Fibroblast of upper back skin (primary cell): ENCODE measurements around the gene LAMA4.
"Not testable (repeated sequence)": the region's sequence is repeated elsewhere in the genome, so short reads cannot be mapped to it uniquely, and the experiment has no call there.

ENCODE experiments used
- DNase-seq: peaks from one replicate; pipeline ENCODE4 v3.0.0-alpha.2; 2013

LAMA4 gene

DNA sequence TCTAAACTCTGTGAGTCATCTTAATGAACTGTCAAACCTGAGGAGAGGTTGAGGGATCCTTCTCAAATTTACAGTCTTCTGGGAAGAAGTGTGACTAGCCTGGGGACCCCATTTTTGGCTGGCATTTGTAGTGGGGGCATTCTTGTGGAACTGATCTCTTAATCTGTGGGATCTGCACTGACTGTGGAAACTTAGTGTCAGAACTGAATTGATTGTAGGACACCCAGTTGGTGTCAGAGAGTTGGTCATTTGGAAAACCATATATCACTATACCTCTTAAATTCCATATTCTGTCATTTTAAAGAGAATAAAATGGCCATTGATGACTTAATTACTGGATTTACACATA lies 48.3 kb downstream of the LAMA4 start:
- no peak for DNase-seq

DNA sequence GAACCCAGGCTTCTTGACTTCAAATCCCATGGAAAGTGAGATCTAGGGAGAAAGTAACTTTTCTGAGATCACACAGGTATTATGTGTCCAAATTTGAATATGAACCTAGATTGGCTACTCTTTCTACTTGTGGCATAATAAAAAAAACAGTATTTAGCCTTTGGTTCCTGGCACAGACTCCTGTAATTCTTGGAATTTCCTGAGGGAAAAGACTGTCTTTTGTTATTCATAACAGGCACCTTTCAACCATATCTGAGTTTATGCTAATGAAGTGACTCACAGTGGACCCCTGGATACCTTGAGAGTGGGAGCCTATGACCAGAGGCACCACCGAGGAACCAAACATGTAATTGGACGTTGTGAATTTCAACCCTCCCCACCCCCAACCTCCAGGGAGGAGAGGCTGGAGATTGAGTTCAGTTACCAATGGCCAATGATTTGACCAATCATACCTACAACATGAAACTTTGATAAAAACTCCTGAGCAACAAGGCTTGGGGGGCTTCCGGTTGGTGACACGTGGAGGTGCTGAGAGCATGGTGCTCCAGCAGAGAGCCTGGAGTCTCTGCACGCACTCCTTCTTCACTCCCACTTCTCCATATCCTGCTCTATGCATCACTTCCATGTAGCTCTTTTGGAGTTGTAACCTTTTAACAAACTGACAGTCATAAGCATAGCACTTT lies 48.8 kb downstream of the LAMA4 start:
- peak; percentile 71 for DNase-seq

DNA sequence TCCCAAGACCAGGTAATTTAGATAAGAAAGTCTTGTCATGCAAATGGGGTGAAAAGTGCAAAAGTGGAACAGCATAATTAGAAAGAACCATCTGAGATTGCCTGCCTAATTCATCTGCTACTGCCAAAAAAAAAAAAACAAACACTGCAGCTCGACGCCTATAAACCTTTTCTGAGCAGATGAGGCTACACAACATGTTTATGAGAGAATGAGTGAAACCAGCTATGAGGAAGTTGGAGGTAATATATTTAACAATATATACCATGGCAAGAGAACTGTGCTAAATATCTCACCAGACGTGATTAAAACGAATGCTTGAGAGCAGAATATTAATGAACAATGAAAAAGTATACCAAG lies 50.0 kb downstream of the LAMA4 start:
- no peak for DNase-seq

DNA sequence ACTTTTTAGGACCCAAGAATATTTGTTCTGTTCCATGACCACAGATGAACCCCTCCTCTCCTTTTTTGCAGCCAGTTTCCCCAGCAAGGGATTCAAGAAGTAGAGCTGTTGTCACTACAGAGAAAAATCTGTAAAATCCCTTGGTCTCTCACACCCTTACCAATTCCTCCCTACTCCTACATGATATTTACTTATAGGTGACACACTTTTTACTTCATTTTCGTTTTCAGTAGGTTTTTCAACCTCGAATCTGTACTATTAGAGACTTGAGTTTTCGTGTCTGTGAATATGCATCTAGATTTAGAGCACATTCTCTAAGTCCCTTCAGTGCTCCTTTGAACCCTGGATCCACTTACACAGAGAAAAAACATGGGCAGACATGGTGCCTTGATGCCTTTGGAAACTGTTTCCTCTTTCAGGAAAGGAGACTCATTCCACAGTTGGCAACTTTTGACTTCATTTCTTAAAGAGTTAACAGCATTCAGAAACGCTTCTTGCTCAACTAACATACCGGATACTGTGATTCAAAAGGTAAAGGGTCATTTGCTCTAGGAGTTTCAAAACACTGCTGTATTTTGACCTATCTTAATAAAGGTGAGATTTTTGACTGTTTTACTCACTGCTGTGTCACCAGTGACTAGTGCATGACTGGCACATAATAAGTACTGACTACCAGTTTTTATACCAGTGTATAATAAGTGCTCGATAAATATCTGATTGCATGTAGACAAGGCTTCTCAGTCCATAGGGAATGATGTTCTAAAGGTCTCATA lies 50.6 kb downstream of the LAMA4 start:
- DNase-seq = peak; percentile 72

DNA sequence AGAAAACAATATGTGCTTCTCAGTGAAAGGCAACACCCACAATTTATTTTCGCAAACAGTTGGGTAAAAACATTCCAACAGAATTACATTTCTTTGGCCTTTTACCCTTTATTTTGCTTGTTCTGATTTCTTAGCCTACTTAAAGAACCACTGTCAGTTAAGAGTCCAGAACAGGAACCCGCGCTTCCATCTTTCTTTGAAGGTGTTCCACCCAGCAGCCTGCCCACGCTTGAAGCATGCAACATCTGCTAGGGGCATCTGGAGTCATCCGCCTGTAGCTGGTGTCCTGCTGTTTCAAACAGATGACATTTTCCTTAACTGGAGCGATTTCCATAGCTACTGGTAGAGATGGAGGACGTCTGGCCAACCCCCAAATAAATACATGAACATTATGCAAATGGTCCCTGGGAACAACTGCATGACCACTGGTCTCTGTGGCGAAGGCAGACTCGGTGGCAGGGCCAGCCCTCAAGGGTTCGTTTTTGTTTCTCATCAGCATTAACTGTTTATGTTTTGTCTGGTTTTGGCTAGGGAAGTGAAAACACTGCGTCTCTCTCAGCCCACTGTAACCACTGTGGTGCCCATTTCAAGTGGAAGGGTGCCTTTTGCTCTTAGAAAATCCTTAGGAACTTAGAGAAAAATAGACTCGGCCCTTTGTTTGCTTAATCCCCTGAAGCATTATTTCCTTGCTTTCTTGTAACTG lies 51.6 kb downstream of the LAMA4 start:
- DNase-seq = no peak

DNA sequence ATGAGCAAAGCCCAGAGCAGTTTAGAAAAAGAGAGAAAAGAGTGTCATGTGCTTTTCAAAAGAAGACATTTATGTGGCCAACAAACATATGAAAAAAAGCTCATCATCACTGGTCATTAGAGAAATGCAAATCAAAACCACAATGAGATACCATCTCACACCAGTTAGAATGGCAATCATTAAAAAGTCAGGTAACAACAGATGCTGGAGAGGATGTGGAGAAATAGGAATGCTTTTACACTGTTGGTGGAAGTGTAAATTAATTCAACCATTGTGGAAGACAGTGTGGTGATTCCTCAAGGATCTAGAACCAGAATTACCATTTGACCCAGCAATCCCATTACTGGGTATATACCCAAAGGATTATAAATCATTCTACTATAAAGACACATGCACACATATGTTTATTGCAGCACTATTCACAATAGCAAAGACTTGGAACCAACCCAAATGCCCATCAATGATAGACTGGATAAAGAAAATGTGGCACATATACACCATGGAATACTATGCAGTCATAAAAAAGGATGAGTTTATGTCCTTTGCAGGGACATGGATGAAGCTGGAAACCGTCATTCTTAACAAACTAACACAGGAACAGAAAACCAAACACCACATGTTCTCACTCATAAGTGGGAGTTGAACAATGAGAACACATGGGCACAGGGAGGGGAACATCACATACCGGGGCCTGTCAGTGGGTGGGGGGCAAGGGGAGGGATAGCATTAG lies 54.0 kb downstream of the LAMA4 start:
- not testable (repeated sequence) for DNase-seq

DNA sequence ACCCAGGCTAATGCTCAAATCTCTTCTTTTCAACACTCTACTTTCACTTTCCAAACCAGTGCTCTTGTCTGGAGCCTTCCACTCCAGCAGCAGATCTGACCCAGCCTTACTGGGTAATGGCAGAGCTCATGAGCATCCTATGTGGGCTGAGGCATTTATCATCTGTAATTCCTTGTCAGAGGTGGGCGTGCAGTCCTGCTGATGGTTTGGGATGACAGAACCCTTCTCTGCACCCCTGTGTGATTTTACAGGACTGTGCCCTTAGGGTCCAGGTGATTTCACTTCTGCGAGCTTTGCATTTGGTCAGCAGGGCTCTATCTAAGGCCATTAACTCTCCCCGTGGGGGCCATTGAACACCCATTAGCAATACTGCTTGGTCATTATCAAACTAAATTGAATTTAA lies 55.4 kb downstream of the LAMA4 start:
- DNase-seq = no peak

DNA sequence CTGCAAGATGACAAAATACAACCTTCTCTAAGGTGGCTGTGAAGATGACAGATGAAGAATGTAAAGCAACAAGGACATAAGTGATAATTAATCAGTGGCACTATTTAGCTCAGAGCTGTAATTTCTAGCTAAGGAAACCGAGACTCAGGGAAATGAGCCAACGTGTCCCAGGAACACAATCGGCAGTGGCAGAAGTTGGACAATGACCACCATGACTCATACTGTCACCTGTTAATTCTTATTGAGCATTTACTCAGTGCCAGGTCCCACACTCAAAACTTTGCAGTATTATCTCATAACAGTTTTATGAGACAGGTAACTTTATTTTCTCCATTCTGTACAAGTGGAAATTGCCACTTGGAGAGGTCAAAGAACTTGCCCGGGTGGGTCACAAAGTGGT lies 55.8 kb downstream of the LAMA4 start:
- DNase-seq = no peak

DNA sequence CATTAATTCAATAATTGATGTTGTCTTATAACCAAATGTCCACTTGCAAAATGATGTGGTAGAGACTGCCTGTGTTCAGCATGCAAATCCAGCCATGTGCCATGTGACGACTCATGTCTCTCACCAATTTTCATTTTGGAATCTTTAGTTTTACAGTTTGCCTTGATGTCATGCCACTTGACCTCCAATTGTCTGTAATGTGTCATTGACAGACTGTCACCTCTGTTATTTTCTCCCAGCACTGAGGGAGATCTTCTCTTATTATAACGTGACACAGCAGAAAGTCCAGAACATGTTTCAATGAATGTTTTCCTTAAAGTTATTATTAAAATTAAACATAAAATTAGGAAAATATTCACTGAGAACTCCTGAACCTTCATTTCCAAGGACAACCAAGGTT lies 56.7 kb downstream of the LAMA4 start:
- DNase-seq = no peak

DNA sequence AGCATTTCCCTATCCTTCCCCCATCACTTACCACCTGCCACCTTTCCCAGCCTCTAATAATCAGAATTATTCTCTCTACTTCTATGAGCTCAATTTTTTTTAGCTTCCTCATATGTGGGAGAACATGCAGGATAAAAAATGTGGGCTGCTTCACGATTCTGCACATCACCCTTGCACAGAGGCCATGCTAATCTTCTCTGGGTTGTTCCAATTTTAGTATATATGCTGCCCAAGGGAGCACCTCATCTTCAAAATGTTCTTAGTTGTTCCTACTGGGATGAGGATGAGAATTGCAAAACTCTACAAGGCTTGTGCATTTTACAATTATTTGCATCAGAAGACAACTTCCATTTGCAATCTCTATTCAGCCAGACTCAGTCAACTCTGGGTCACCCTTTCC lies 58.1 kb downstream of the LAMA4 start:
- DNase-seq = no peak

DNA sequence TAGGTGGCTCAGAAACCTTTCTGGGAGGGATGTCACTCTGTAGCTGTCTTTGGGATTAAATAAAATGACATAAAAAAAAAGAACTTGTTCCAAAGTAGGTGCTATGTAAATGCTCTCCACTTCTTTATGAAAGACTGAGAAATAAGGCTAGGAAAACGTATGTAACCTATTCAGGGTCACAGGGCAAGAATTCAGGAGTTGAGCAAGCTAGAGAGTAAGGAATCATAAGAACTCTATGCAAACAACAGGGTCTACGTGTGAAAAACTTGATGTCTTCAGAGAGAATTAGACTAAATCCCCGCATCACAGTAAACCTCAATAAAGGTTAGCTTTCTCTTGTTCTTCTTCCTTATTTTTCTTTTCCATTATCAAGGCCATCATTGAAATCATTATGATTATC lies 59.2 kb downstream of the LAMA4 start:
- DNase-seq = no peak

DNA sequence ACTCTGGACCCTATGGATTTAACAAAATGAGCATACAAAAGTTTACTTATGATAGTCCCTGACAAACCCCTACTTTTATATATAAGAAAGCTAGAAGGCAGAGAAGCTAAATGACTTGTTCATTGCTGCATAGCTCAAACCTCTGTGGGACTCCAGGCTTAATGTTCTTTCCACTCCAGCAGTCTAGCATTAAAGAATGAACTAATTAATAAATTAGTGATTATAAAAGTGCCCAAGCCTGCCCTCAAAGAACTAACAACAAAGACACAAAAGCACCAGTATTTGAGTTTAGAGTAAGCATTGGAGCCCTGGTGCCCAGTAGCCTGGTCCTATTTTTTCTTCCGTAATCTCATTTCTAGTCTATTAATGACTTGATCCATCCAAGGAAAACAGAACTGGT lies 59.9 kb downstream of the LAMA4 start:
- no peak for DNase-seq

DNA sequence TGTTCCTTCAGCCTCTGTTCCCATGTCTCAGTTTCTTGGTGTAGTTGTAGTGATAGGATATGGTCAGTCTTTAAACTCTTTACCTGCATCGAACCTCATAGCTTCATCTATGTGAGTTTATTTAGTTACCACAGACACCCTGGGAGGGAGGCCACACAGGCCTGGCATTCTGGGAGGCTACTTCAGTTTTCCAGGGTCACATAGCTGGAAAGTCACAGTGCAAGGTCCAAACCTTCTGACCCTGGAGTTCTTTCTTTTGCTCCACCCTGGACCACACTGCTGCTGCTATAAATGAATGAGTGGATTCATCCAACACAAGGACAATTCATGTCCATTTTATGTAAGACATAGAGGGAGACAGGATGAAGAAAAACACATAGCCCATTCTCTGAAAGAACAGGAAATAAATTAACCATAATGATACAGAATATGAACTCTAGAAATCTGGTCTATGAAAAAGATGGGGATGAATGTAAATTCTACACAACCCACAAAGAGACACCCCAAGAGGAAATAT lies 60.8 kb downstream of the LAMA4 start:
- DNase-seq = no peak

DNA sequence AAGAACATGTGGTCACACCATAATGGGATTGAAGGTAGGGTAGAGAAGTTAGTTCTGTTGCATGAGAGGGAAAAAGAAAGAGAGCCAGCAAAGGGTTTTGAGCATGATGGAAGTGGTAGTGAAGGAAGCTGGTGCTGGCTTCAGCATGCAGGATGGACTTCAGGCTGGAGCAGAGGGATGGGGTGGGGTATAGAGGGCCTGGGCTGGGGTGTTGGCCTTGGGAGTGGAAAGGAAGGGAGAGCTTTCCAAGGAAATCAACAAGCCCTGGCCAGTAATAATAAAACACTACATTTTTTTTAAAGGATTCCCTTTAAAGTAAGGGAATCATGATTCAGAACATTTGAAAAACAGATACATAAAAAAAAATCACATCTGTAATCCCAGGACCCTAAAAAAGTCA lies 61.2 kb downstream of the LAMA4 start:
- DNase-seq = no peak

DNA sequence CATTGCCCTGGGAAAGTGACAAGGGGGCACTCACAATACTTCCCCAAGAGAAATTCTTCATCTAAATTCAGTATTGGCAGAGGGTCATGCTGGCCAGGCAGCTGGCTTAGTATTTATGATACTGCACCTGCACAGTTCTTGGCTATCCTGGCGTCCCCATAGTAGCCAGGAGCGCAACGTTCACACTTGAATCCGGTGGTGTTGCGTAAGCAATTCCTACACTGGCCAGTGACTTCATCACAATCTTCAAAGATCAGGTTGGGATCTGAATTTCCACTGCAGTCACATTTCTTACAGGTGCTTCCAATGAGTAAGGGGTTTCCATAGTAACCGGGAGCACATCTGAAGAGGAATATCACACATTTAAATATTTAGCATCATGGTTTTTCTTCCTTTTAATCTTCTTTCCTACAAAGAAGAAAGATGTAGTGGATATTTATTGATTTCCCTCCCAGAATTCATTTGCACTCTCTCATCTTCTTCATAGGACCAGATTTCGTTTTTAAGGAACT lies 62.8 kb downstream of the LAMA4 start:
- no peak for DNase-seq

DNA sequence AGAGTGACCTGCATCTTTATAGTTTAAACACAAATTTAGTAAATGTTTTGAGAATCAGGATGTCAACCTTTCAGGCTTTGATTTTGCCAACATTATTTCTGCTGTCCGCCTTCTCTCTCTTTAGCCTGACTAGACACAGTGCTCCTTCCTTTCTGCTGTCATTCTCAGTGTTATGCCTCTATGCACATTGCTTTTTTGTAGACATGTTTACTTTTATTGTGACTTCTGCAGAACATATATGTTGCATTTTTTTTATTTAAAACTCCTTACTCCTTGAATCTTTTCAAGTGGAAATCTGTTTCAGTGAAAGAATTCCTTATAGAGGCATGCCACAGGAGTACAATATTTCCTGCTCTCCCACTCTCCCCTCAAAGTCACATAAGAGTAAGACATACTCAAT lies 64.2 kb downstream of the LAMA4 start:
- DNase-seq = no peak

DNA sequence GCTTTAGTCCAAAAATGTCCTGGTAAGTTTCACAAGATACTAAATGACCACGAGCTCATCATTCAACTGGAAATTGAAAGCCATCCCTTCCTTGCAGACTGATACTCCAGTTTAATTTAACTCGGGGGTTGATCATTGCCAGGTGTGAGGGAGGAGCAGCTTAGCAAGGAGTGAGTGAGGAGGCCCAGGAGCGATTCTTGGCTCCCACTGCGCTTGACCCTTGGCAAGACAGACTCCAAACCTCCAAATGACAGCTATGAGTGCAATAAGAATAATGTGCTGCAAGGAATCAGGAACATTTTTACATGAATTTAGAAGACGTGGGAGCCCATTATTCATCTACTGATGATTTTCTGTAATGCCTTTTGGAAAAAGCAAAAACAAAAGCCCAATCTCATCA lies 64.9 kb downstream of the LAMA4 start:
- DNase-seq = peak; percentile 96

DNA sequence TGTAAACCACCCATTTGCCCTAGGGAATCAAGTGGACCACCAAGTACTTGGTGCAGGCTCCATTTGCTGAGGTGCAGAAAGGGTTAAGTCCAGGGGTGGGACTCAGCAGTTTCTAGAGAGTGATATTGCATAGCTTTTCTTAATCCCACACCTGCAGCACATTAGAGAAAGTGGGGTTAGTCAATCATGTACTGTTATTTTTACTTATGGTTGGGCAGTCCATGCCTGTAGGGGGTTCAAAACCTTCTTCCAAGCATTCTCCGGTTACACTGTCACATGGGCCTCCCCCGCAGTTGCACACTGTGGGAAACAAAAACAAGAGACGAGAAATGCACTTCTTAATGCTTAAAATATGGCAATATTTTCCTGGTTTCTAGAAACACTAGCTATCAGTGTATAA lies 65.5 kb downstream of the LAMA4 start:
- DNase-seq = peak; percentile 90

DNA sequence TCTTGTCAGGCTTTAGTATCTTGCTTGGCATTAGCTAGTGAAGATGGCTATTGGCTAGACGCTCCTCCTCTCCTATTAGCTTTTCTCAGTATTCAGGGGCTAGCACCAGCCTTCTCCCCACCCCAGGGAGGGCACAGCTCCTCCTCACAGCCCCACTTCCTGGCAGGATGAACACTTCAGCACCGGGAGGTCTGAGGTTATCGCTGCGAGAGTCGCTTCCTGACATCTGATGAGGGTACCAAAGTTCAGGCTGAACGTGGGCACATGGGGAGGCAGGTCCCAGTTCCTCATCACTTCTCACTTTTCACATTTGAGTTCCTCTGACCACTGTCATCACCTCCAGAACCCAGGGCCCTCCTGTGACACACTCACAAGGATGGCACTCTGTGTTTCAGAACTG lies 66.6 kb downstream of the LAMA4 start:
- DNase-seq = no peak

DNA sequence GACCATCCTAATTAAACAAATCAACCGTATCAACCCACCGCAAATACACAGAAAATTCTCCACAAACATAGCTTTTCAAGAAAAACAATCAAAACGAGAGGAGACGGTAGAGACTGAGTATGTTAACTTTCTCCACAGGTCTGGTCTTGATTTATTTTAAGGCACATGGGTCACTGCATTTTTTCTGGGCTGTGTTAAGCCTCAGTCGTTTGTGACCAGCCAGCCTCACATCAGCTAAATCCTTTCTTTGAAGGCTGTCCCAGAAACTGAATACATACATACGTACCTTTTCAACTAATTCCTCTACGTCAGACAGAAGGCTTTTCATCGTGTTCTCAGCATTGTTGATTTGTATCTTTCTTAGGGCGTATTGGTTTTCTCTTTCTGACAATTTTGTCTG lies 69.4 kb downstream of the LAMA4 start:
- peak; percentile 57 for DNase-seq

DNA sequence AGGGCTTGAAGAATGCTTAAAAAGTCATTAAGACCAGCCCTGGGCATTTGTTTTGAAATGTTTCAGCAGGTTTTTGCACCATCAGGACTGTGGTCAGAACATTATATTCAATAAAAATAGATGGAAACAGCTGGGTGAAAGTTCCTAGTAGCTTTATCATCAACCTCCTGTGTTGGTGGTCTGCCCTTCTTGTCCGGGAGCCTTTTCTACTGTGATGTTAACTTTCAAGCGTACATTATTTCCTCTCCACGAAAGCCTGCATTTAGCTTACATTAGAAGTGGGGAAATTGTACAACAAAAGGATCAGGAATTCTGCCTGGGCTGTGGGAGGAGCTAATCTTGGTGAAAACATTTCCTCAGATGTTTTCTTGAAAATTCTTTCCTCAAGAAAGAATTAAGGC lies 71.1 kb downstream of the LAMA4 start:
- peak; percentile 92 for DNase-seq

DNA sequence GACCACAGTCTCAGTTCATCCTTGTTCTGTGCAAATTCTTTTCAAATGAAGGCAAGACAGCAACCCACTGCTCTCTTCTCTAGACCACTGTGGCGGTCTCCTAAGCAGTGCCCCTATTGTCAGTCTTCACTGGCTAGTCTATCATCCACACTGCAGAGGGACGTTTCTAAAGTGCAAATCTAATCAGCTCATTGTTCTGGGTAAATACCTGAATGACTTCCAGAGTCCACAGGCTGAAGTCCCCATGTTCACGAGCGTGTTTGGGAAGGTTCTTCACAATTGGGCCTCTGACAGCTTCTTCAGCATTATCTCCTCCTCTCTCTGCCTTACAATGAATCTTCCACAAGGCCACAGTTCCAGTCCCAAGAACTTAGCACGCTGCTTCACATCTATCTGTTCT lies 73.2 kb downstream of the LAMA4 start:
- no peak for DNase-seq
